HCT116 (cell line): ENCODE results near the gene POP4.

Experiments used
- POLR2A ChIP-seq: IDR thresholded peaks from 2 replicates; pipeline ENCODE4 v1.7.0; 2011; ENCODE audit warnings: borderline replicate concordance; ENCODE audit not compliant: insufficient read depth, insufficient read length; ENCODE audit errors: extremely low read depth
- TF ChIP-seq, protein P1 (sequence below), 3 experiments: fragments of 200-600 bp in 1 of 3; sonication (generic) in 1 of 3; IDR thresholded peaks in 2 of 3; conservative IDR thresholded peaks in 1 of 3; 2 replicates each; pipeline ENCODE4 v1.5.1; 2012 to 2017; ENCODE audit warnings: low read depth in 2 of 3, low read length in 2 of 3, antibody characterized with exemption in 1 of 3, borderline replicate concordance in 1 of 3, control low read depth in 1 of 3, mild to moderate bottlenecking in 1 of 3, mixed read lengths in 1 of 3, mixed run types in 1 of 3, moderate library complexity in 1 of 3; ENCODE audit not compliant: insufficient read depth in 1 of 3

DNA sequence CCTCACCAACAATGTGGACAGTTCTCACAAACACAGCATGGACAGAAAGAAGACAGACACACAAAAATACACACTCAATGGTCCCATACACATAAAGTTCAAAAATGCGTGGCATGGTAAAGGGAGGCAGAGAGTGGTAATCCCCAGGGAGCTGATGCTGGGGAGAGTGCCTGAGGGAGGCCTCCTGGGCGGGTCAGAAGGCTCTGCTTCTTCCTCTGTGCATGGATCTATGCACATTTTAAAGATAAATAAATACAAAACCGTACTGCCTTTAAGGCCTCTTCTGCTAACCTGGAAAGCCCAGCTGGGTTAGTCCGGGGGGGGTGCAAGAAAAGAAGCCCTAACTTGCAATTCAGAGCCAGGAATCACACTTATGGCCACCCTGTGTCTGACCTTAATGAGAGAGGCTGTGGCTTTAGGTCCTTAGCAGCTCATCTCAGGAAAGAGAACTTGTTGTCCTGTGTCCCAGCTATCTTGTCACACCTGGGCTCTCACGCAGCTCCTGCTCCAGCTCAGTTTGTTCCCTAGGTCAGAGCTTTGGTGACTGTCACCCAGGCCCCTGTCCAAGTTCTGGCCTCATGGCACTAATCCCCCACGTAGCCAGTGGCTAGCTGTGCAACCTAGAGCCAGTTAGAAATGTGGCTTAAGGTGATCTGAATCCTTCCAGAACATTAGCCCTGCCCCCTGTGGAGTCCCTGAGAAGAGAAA lies 28.5 kb downstream of the POP4 start:
- TF ChIP-seq, protein P1, sequence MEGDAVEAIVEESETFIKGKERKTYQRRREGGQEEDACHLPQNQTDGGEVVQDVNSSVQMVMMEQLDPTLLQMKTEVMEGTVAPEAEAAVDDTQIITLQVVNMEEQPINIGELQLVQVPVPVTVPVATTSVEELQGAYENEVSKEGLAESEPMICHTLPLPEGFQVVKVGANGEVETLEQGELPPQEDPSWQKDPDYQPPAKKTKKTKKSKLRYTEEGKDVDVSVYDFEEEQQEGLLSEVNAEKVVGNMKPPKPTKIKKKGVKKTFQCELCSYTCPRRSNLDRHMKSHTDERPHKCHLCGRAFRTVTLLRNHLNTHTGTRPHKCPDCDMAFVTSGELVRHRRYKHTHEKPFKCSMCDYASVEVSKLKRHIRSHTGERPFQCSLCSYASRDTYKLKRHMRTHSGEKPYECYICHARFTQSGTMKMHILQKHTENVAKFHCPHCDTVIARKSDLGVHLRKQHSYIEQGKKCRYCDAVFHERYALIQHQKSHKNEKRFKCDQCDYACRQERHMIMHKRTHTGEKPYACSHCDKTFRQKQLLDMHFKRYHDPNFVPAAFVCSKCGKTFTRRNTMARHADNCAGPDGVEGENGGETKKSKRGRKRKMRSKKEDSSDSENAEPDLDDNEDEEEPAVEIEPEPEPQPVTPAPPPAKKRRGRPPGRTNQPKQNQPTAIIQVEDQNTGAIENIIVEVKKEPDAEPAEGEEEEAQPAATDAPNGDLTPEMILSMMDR (IDR thresholded peaks at IDR 0.05 in 2 of 3, conservative IDR thresholded peaks at IDR 0.05 in 1 of 3; ENCODE audit: borderline replicate concordance in 1 of 3, insufficient read depth in 1 of 3, low read depth in 2 of 3, low read length in 2 of 3) = no peak
- TF ChIP-seq POLR2A = no peak
